ENCODE data around the gene ZNF177.
A peak's percentile ranks its signal among the peaks of the same experiment; 100 is the strongest.
"Not testable (repeated sequence)": the region's sequence is repeated elsewhere in the genome, so short reads cannot be mapped to it uniquely, and the experiment has no call there.

The ZNF177 gene

DNA sequence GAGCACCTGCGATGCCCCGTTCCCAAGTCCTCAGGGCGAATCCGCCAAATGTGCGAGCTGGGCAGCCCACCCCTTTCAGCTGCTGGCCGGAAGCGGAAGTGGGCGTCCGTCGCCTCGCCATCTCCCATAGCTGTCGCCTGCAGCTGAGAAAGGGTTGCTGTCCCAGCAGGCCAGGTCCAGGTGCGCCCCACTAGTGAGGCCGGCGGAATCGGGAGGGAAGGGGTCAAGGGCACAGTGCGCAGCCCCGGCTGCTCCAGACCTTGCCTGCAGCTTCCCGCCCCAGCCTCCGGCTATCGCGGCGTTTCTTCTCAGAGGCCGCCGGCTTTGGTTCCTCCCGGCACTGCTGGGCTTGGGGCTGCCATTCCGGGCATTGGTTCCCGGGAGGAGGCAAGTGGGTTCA, at the start of gene ZNF177:
Gene ZNF177, plus strand, starts transcription at position 109 of the 400 bp plus-strand sequence. CDS start 15,299 bp downstream, outside the sequence.
- in situ Hi-C loops (cut with HindIII; ENCODE audit: low pct_ligation_motif_present, low pct_unique_long_range_greater_than_20kb, low sequenced_read_pairs): no loop called here
- DNase-seq: no peak

DNA sequence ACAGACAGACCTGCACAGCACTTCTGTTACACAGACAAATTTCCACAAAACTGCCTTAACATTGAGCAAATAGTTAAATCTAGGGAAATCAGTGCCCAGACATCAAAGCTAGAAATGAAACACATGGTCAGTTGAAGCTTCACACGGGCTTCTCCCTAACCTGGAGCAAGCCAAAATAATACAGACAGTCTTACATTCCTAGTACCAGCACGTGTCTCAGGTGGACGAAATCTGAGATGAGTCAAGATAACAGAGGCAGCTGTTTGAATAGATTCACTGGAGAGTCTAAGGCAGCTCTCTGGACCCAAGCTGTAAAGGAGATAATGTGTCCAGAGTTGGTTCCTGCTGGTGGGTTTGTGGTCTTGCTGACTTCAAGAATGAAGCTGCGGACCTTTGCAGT, 49.1 kb upstream of the ZNF177 start:
- DNase-seq: no peak
- in situ Hi-C loops (cut with HindIII; ENCODE audit: low pct_ligation_motif_present, low pct_unique_long_range_greater_than_20kb, low sequenced_read_pairs): no loop called here

DNA sequence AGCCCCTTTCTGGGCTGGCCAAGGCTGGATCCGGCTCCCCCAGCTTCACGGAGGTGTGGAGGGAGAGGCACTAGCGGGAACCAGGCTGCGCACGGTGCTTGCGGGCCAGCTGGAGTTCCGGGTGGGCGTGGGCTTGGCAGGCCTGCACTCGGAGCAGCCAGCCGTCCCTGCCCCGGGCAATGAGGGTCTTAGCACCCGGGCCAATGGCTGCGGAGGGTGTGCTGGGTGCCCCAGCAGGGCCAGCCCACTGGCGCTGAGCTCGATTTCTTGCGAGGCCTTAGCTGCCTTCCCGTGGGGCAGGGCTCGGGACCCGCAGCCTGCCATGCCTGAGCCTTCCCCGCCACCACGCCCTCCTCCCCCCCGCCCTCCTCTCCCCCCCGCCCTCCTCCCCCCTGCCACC, 41.5 kb upstream of the ZNF177 start:
- in situ Hi-C loops (cut with HindIII; ENCODE audit: low pct_ligation_motif_present, low pct_unique_long_range_greater_than_20kb, low sequenced_read_pairs): no loop called here
- DNase-seq: no peak

DNA sequence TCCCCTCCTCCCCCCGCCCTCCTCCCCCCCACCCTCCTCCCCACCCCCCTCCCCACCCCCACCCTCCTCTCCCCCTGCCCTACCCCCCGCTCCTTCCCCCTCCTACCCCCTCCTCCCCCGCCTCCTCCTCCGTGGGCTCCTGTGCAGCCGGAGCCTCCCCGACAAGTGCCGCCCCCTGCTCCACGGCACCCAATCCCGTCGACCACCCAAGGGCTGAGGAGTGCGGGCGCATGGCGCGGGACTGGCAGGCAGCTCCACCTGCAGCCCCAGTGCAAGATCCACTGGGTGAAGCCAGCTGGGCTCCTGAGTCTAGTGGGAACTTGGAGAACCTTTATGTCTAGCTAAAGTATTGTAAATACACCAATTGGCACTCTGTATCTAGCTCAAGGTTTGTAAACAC, 41.1 kb upstream of the ZNF177 start:
- in situ Hi-C loops (cut with HindIII; ENCODE audit: low pct_ligation_motif_present, low pct_unique_long_range_greater_than_20kb, low sequenced_read_pairs); DNase-seq: not testable (repeated sequence)

DNA sequence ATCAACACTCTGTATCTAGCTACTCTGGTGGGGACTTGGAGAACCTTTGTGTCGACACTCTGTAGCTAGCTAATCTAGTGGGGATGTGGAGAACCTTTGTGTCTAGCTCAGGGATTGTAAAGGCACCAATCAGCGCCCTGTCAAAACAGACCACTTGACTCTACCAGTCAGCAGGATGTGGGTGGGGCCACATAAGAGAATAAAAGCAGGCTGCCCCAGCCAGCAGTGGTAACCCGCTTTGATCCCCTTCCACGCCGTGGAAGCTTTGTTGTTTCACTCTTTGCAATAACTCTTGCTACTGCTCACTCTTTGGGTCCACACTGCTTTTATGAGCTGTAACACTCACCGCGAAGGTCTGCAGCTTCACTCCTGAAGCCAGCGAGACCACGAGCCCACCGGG, 40.6 kb upstream of the ZNF177 start:
- in situ Hi-C loops (cut with HindIII; ENCODE audit: low pct_ligation_motif_present, low pct_unique_long_range_greater_than_20kb, low sequenced_read_pairs); DNase-seq: not testable (repeated sequence)

DNA sequence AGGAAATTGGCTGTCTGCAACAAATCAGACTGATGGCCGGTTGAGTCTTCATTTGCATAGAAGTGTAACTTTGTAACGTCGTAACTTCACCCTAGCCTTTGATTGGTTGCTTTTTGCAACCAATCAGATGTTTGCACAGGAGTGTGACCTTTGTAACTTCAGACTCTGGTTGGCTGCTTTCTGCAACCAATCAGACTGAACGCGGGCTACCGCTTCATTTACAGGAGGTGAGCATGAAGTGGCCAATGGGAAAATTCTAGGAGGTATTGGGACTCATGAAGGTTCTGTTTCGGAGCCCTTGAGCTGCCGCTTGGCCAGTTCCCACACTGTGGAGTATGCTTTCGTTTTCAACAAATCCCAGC, 39.3 kb upstream of the ZNF177 start:
- DNase-seq: peak; percentile 83
- in situ Hi-C loops (cut with HindIII; ENCODE audit: low pct_ligation_motif_present, low pct_unique_long_range_greater_than_20kb, low sequenced_read_pairs): no loop called here

DNA sequence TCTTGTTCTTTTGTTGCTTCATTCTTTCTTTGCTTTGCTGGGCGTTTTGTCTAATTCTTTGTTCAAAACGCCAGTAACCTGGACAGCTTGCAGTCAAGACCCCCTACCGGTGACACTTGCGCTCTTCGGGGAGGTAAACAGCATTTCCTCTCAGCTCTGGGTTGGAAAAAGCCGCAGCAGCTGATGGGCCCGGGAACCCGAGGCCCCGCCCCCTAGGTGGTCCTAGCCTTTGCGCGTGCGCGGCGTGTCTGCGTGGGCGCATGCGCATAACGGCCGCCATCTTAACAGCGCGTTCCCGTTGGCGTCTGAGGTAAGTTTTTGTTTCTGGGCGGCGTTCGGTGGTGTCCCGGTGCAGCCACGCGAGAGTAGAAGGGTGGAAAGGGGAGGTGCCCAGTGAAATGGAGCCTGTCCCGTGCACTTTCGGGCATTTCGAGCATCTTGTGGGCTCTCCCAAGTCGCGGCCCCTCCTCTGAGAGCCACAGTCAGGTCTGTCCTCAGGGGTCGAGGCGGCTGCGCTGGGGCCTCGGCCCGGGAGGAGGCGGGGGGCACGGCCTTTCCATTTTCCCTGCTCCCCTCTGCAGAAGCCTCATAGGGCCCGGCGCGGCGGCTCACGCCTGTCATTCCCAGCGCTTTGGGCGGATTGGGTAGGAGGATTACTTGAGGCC, 38.8 kb upstream of the ZNF177 start, which contains the start of gene ZNF559:
Gene ZNF559, plus strand, starts transcription at position 261 of the 665 bp plus-strand sequence. CDS start 14,371 bp downstream, outside the sequence.
- in situ Hi-C loops (cut with HindIII; ENCODE audit: low pct_ligation_motif_present, low pct_unique_long_range_greater_than_20kb, low sequenced_read_pairs): no loop called here
- DNase-seq: peak; percentile 92

DNA sequence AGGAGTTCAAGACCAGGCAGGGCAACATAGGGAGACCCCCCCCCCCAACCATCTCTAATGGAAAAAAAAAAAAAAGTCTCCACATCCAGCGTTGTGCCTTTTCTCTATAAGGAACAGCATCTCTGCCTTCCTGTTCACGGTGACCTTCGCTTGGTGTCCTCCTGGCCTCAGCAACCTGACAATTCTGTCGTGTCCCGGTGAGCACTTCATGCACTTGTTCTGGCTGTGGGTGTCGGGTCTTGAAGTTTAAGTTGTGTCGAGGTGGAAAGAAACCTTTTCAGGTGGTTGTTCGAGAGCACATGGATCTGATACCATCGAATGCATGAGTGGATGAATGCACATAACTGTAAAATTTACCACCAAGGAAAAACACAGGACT, 38.2 kb upstream of the ZNF177 start:
- no peak for DNase-seq
- in situ Hi-C loops (cut with HindIII; ENCODE audit: low pct_ligation_motif_present, low pct_unique_long_range_greater_than_20kb, low sequenced_read_pairs): no loop called here

DNA sequence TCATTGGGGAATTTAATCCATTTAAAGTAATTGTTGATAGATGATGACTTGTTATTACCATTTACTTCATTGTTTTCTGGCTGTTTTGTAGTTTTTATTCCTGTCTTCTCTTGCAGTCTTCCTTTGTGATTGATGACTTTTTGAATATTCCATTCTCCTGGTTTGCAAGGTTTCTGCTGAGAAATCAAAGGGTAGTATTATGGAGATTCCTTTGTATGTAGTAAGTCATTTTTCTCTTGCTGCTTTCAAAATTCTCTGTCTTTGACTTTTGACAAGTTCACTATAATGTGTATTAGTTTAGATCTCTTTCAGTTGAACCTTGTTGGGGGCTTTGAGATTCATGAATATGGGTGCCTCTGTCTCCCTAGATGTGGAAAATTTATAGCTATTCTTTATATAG, 32.8 kb upstream of the ZNF177 start:
- in situ Hi-C loops (cut with HindIII; ENCODE audit: low pct_ligation_motif_present, low pct_unique_long_range_greater_than_20kb, low sequenced_read_pairs): no loop called here
- DNase-seq: no peak

DNA sequence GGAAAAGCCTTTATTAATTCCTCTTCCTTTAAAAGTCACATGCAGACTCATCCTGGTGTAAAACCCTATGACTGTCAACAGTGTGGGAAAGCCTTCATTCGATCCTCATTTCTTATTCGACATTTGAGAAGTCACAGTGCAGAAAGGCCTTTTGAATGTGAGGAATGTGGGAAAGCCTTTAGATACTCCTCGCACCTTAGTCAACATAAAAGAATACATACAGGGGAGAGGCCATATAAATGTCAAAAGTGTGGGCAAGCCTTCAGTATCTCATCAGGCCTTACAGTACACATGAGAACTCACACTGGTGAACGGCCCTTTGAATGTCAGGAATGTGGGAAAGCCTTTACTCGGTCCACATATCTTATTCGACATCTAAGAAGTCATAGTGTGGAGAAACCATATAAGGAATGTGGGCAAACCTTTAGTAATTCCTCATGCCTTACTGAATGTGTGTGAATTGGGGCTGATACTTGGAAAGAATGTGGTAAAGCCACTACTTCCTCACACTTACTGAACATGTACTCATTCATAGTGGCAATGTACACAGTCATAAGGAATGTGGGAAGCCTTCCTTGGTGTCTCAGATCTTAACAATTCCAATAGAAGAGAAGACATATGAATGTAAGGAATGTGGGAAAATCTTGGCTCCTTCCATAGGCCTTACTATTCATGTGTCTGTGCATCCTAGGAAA, 20.1 kb upstream of the ZNF177 start:
- in situ Hi-C loops (cut with HindIII; ENCODE audit: low pct_ligation_motif_present, low pct_unique_long_range_greater_than_20kb, low sequenced_read_pairs): no loop called here
- no peak for DNase-seq

DNA sequence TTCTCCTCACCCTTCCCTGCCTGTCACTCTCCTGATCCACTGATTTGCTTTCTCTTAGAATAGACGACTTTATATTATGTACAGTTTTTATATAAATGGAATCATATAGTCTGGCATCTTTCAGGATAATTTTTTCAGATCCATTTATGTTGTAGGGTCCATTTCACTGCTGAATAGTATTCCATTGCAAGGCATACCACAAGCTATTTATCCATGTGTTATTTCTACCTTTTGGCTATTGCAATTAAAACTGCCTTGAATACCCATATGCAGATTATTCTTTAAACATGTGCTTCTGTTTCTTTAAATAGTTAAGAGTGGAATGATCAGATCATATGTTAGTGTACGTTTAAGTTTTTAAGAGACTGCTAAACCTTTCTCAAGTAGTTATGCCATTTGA, 17.8 kb upstream of the ZNF177 start:
- no peak for DNase-seq
- in situ Hi-C loops (cut with HindIII; ENCODE audit: low pct_ligation_motif_present, low pct_unique_long_range_greater_than_20kb, low sequenced_read_pairs): no loop called here

DNA sequence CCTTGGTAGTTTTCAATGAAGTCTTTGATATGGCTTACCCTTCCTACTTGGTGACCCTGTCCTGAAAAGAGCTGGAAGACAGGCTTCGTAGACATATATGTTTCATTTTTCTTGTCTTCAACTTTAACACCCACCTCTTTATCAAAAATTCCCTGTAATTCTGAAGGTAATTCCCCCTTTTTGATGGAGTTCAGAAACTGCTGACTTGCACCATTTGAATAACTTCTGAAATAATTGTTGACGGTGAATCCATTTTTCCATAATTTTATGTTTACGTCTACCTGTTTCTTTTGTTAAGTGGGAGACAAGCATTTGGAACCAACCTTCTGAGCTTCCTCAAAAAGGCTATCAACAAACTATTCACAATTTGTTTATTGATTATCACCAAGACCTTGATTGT, 14.6 kb upstream of the ZNF177 start:
- no peak for DNase-seq
- in situ Hi-C loops (cut with HindIII; ENCODE audit: low pct_ligation_motif_present, low pct_unique_long_range_greater_than_20kb, low sequenced_read_pairs): no loop called here

DNA sequence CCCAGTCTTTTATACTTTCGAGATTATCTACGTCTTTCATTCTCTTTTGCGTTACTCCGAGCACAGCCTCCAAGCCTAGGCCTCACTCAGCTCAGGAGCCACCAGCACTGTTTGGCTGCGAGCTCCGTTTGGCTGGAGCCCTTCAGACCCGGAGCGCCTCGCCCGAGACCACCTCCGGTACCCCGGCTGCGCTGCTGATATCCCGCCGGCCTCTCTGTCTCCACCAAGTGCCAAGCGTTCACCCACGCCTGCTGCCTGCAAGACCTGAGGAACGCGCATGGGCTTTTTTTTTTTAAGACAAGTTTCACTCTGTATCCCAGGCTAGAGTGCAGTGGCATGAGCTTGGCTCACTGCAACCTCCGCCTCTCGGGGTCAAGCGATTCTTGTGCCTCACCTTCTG, 14.1 kb upstream of the ZNF177 start:
- DNase-seq: no peak
- in situ Hi-C loops (cut with HindIII; ENCODE audit: low pct_ligation_motif_present, low pct_unique_long_range_greater_than_20kb, low sequenced_read_pairs): no loop called here

DNA sequence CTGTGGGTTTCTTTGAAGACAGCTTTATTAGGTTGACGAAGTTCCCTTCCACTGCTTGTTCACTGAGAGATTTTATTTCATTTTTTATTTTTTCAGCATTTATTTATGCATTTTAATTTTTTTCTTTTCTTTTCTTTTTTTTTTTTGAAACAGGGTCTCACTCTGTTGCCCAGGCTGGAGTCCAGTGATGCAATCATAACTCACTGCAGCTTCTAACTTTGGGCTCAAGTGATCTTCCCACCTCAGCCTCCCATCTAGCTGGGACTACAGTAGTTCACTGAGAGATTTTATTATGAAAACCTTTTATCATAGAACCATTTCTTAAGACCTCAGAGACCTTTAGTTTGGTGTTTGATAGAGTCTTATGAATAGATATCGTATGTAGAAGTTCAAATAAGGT, 10.3 kb upstream of the ZNF177 start:
- in situ Hi-C loops (cut with HindIII; ENCODE audit: low pct_ligation_motif_present, low pct_unique_long_range_greater_than_20kb, low sequenced_read_pairs): no loop called here
- DNase-seq: no peak

DNA sequence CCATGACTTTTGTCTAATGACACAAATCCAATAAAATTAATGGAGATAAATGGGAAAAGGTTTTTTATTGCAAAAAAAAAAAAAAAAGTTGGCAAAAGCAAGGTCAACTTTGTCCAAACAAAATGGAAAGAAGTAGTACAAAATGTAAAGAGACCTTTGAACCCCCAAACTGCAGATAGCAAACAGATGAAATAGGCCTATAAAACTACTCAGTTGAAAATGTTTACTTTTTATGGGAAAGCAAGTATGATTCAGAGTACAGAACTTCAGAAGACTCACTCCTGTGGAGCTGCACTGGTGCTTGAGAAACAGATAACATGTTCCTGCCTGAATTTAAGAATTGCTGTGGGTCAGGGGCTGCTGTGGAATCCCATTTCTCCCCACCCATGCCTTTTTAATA, 9.8 kb upstream of the ZNF177 start:
- in situ Hi-C loops (cut with HindIII; ENCODE audit: low pct_ligation_motif_present, low pct_unique_long_range_greater_than_20kb, low sequenced_read_pairs): no loop called here
- DNase-seq: no peak

DNA sequence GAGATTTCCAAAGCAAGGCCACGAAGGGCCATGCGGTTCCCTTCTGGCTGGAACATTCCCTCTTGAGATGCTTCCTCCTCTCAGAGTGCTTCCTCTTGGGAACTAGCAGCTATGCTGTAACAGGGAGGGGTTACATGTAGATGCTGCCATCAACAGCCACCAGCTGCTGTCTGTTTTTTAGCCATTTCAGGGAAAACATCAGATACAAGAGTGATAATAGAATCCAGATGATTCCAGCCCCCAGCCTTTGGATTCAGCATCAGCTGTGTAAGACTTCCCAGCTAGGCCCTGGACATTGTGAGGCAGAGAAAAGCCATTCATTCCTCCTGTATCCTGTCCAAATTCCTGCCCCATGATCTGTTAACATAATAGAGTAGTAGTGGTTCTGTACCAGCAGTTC, 8.2 kb upstream of the ZNF177 start:
- DNase-seq: no peak
- in situ Hi-C loops (cut with HindIII; ENCODE audit: low pct_ligation_motif_present, low pct_unique_long_range_greater_than_20kb, low sequenced_read_pairs): no loop called here

DNA sequence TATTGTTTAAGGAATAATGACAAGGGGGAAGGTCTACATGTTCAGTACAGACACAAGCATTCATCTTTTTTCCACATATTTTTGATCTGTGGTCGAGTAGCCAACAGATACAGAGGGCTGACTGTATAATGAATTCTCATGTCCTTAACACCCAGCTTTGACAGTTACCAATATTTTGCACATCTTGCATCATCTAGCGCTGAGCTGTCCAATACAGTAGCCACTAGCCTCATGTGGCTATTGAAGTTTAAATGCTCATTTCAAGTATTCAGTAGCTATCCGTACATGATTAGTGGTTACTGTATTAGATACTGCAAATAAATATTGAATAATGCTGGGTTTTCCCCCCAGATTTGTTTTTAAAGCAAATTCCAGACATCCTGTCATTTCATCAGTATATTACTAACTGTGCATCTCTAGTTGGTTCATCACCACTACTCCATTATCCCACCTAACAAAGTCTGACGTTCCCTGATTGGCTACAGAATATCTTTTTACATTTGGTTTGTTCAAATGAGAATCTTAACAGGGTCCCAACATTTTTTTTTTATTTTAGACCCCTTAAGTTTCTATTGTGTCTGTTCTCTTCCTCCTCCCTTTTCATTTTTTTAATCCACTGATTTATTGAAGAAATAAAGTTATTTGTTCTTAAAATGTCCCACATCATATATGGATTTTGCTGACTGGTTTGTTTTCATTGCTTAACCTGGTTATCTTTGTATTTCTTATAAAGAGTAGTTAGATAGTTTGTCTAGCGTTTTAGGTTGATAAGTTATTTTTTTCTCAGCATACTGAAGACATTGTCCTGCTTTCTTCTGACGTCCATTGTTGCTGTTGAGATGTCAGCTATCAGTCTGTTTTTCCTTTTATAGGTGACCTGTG, 8.2 kb downstream of the ZNF177 start:
- in situ Hi-C loops (cut with HindIII; ENCODE audit: low pct_ligation_motif_present, low pct_unique_long_range_greater_than_20kb, low sequenced_read_pairs): no loop called here
- DNase-seq: no peak

DNA sequence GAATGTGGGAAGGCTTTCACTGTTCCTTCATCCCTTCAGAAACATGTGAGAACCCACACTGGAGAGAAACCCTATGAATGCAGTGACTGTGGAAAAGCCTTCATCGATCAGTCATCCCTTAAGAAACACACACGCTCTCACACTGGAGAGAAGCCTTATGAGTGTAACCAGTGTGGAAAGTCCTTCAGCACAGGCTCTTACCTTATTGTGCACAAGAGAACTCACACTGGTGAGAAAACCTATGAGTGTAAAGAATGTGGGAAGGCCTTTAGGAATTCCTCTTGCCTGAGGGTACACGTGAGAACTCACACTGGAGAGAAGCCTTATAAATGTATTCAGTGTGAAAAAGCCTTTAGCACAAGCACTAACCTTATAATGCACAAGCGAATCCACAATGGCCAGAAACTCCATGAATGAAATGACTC, 18.6 kb downstream of the ZNF177 start:
- in situ Hi-C loops (cut with HindIII; ENCODE audit: low pct_ligation_motif_present, low pct_unique_long_range_greater_than_20kb, low sequenced_read_pairs): no loop called here
- no peak for DNase-seq

DNA sequence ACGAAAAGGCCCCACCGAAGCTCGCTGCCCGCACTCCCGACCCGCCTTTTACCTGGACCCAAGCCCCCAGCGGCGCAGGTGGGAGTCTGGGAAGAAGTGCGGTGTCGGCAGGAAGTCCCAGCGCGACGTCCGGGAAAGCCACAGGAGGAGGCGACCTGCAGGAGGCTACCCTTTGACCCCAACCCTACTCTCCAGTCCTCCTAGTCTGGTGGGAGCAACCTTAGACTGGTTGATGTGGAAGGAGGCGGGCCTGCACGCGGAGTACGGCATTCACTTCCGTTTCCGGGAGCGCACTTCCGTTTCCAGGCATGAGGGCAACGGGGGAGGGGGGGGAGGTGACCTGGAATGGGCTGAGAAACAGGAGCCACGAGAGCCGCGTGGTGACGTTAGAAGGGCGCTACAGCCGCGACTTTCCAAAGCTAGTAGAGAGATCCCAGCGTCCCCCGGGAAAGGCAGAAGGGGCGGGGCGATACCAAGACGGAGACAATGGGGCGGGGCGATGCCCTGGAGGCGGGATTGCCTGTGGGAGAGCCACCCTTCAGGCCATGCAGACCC, 44.1 kb downstream of the ZNF177 start:
- in situ Hi-C loops (cut with HindIII; ENCODE audit: low pct_ligation_motif_present, low pct_unique_long_range_greater_than_20kb, low sequenced_read_pairs): no loop called here
- no peak for DNase-seq

All from ACHN (cell line).